Measurements from ENCODE around the gene ZSCAN31.

ZSCAN31 gene

GRCh38 chr6:28355743-28356665, 20.1 kb upstream of the ZSCAN31 start:
- TF ChIP-seq CTCF (IDR thresholded peaks at IDR 0.05), result peak; percentile 59

GRCh38 chr6:28354688-28355554, 19.0 kb upstream of the ZSCAN31 start:
- no peak for TF ChIP-seq CTCF (IDR thresholded peaks at IDR 0.05)

- TF ChIP-seq CTCF (IDR thresholded peaks at IDR 0.05), result no peak
These were observed 18.2 kb upstream of the ZSCAN31 start for GRCh38 chr6:28353981-28354676.

- TF ChIP-seq CTCF (IDR thresholded peaks at IDR 0.05), result no peak
These were observed 17.4 kb upstream of the ZSCAN31 start for GRCh38 chr6:28353356-28353755.

- no peak for TF ChIP-seq CTCF (IDR thresholded peaks at IDR 0.05)
These were observed 15.6 kb upstream of the ZSCAN31 start for GRCh38 chr6:28351493-28351925.

- no peak for TF ChIP-seq CTCF (IDR thresholded peaks at IDR 0.05)
These were observed 15.1 kb upstream of the ZSCAN31 start for GRCh38 chr6:28351087-28351486.
